ENCODE results near the gene ZBTB33.

The ZBTB33 gene

GRCh38 chrX:120304256-120304655 lies 53.6 kb downstream of the ZBTB33 start:
- no peak for DNase-seq

DNA sequence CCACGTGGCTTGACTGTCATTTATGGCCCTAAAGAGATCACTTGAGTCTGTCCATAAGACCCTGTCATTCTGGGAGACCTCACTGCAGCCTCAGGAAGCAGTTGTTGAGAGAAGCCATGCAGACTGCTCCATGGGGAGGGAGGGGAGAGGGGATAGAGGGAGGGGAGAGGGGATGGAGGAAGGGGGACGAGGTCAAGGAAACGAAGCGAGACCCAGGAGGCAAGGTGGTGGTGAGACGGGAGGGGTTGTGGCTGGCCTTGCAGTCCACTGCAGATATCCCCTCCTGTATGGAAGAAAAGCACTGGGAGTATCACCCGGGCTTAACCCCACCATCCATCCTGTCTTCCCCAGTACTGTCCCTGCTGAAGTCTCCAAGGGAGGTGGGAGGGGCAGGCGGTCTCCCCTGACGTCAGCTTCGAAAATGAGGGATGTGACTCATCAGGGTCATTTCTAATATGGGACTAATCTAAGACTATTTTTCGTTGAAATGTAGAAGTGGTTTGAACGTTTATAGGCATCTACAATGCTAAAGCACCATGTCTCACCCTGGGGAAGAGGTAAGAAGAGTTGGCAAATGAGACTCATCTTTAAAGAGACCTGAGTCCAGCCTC lies 55.0 kb downstream of the ZBTB33 start:
- no peak for DNase-seq

GRCh38 chrX:120306630-120307029 lies 56.0 kb downstream of the ZBTB33 start:
- DNase-seq = no peak
